Smooth muscle cell (in vitro differentiated cells): ENCODE measurements around the gene HSPBP1. TPM values are rescaled to one million over a fixed set of nuclear protein-coding genes. Genes with fewer than 3 reads are reported as not detected.

Source experiments
- DNase-seq: peaks from one replicate; lab custom pipeline; 2025; ENCODE audit not compliant: unreplicated experiment; lab: John Stamatoyannopoulos, UW
- H2AFZ ChIP-seq: fragments of 200-600 bp; sonication (generic); 2 replicates; pipeline ENCODE4 v1.6.0; 2016; ENCODE audit warnings: antibody characterized with exemption, low read depth, mild to moderate bottlenecking
- H3F3A ChIP-seq: fragments of 200-600 bp; sonication (generic); 2 replicates; pipeline ENCODE4 v1.6.0; 2017; ENCODE audit warnings: antibody characterized with exemption, low read depth
- H3K27ac ChIP-seq: fragments of 200-600 bp; sonication (generic); 2 replicates; pipeline ENCODE4 v1.5.1; 2016; ENCODE audit warnings: low read depth, mild to moderate bottlenecking
- H3K27me3 ChIP-seq: fragments of 200-600 bp; sonication (generic); 2 replicates; pipeline ENCODE4 v1.6.1; 2016; ENCODE audit warnings: low read depth, mild to moderate bottlenecking
- H3K36me3 ChIP-seq: fragments of 200-600 bp; sonication (generic); 2 replicates; pipeline ENCODE4 v1.5.1; 2016; ENCODE audit warnings: low read depth
- H3K4me1 ChIP-seq: fragments of 200-600 bp; sonication (generic); 2 replicates; pipeline ENCODE4 v1.5.1; 2016; ENCODE audit warnings: low read depth
- H3K4me2 ChIP-seq: fragments of 200-600 bp; sonication (generic); 2 replicates; pipeline ENCODE4 v1.6.0; 2016; ENCODE audit warnings: mild to moderate bottlenecking
- H3K4me3 ChIP-seq: fragments of 200-600 bp; sonication (generic); 2 replicates; pipeline ENCODE4 v1.5.1; 2016; ENCODE audit warnings: mild to moderate bottlenecking
- H3K79me2 ChIP-seq: fragments of 200-600 bp; sonication (generic); 2 replicates; pipeline ENCODE4 v1.6.0; 2016; ENCODE audit warnings: low read depth, mild to moderate bottlenecking
- H3K9ac ChIP-seq: fragments of 200-600 bp; sonication (generic); 2 replicates; pipeline ENCODE4 v1.6.0; 2016; ENCODE audit warnings: low read depth
- H3K9me3 ChIP-seq: fragments of 200-600 bp; sonication (generic); replicated peaks from 2 replicates; pipeline ENCODE4 v1.5.1; 2016; ENCODE audit warnings: low read depth
- H4K20me1 ChIP-seq: fragments of 200-600 bp; sonication (generic); 2 replicates; pipeline ENCODE4 v1.6.0; 2016; ENCODE audit warnings: low read depth
- CTCF ChIP-seq: fragments of 200-600 bp; sonication (generic); IDR thresholded peaks from 2 replicates; pipeline ENCODE4 v1.5.1; 2017; ENCODE audit warnings: borderline replicate concordance, mild to moderate bottlenecking, antibody characterized with exemption; ENCODE audit not compliant: insufficient read depth, poor library complexity, severe bottlenecking
- WGBS: methylation state at CpG from one replicate; pipeline ENCODE4 v1.1.7; 2016; ENCODE audit warnings: low lambda C conversion rate; 5-methylcytosine and 5-hydroxymethylcytosine counted together
- polyA plus RNA-seq: library from polyadenylated mRNA; unstranded; fragments of >200 nt; fragmentation: Nextera tagmentation; extraction: Ambion mirVana; gene quantifications from 2 replicates; pipeline ENCODE4 v1.2.1, GENCODE V29; 2016
- total RNA-seq: library from RNA; depleted of rRNA; stranded (reverse); fragments of >200 nt; gene quantifications from 2 replicates; pipeline ENCODE4 v1.2.3, GENCODE V29; 2014

HSPBP1 gene
- total and polyA plus RNA-seq, 2 experiments from 2014 or later: 21.5 to 80.0 TPM

- 97% methylated on average over 5 of the region's 12 CpGs for WGBS
- Histone ChIP-seq H3K27ac (no peak overlapping the region), H3K9me3 (no peaks in the 10 kb centered on the region), H4K20me1 (no peaks in the 10 kb centered on the region), H2AFZ (no peak overlapping the region), H3K4me1 (no peaks in the 10 kb centered on the region), H3K36me3 (no peaks in the 10 kb centered on the region), H3K4me3 (no peak overlapping the region), H3K4me2 (no peak overlapping the region), H3K79me2 (peaks cover 4% of the 10 kb centered on the region), H3F3A (peaks cover 2% of the 10 kb centered on the region), H3K9ac (no peak overlapping the region), H3K27me3 (no peaks in the 10 kb centered on the region)
- no peak for DNase-seq
- TF ChIP-seq CTCF: no peak
Observed at GRCh38 chr19:55265723-55266386, 14.1 kb downstream of the HSPBP1 start.

- no peaks in the 10 kb centered on the region for H3K27me3 ChIP-seq
- TF ChIP-seq CTCF: no peak
- peaks cover 4% of the 10 kb centered on the region for H3K79me2 ChIP-seq
- H3K4me3 ChIP-seq: no peak overlapping the region
- H3K9ac ChIP-seq: no peak overlapping the region
- no peaks in the 10 kb centered on the region for H3K9me3 ChIP-seq
- no peak overlapping the region for H3K27ac ChIP-seq
- no peak overlapping the region for H3K4me2 ChIP-seq
- no peak overlapping the region for H2AFZ ChIP-seq
- H3K36me3 ChIP-seq: no peaks in the 10 kb centered on the region
- no peaks in the 10 kb centered on the region for H4K20me1 ChIP-seq
- DNase-seq: no peak
- peaks cover 8% of the 10 kb centered on the region for H3F3A ChIP-seq
- H3K4me1 ChIP-seq: peaks cover 4% of the 10 kb centered on the region
- 98% methylated on average over 8 of the region's 16 CpGs for WGBS
Observed at GRCh38 chr19:55265173-55265572, 14.7 kb downstream of the HSPBP1 start.

- H3K9me3 ChIP-seq: no peaks in the 10 kb centered on the region
- DNase-seq: no peak
- no peak overlapping the region for H2AFZ ChIP-seq
- no peak overlapping the region for H3K9ac ChIP-seq
- no peaks in the 10 kb centered on the region for H4K20me1 ChIP-seq
- no peak overlapping the region for H3K27ac ChIP-seq
- no peak for TF ChIP-seq CTCF
- peaks cover 10% of the 10 kb centered on the region for H3K4me1 ChIP-seq
- H3K4me3 ChIP-seq: no peak overlapping the region
- H3K79me2 ChIP-seq: peaks cover 4% of the 10 kb centered on the region
- no peaks in the 10 kb centered on the region for H3K36me3 ChIP-seq
- H3F3A ChIP-seq: peaks cover 14% of the 10 kb centered on the region
- WGBS: 87% methylated on average over 5 of the region's 5 CpGs
- no peaks in the 10 kb centered on the region for H3K27me3 ChIP-seq
- no peak overlapping the region for H3K4me2 ChIP-seq
Observed at GRCh38 chr19:55264531-55264930, 15.4 kb downstream of the HSPBP1 start.

- no peak for DNase-seq
- Histone ChIP-seq H4K20me1 (peaks cover 8% of the 10 kb centered on the region), H3K4me3 (no peak overlapping the region), H3K36me3 (no peaks in the 10 kb centered on the region), H3K4me2 (no peak overlapping the region), H3K4me1 (peaks cover 16% of the 10 kb centered on the region), H2AFZ (no peak overlapping the region), H3K9ac (no peak overlapping the region), H3K79me2 (peaks cover 13% of the 10 kb centered on the region), H3F3A (peaks cover 16% of the 10 kb centered on the region), H3K9me3 (no peaks in the 10 kb centered on the region), H3K27ac (no peak overlapping the region), H3K27me3 (no peaks in the 10 kb centered on the region)
- TF ChIP-seq CTCF: no peak
- 99% methylated on average over 9 of the region's 9 CpGs for WGBS
Observed at GRCh38 chr19:55262359-55262758, 17.6 kb downstream of the HSPBP1 start.
